Measurements from ENCODE around the gene CATSPER3.

The CATSPER3 gene

DNA sequence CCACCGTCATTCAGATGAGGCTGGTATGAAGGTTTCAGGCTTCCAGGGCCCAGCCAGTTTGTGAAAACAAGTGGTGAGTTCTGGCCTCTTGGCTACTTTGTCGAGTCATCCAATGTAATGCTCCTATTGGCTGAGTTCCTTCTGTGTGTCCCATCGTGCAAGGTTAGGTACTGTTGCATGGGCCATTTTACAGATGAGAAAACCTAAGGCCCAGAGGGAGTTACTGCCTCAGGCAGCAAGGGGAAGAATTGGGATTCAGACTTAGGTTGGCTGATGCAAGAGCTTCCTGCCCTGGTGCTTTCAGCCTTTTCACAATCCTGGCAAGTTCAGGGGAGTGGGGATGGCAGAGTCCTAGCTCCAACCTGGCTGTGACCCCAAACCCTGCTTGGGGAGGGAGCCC is 83.7 kb downstream of the CATSPER3 start:
- no peaks in the 10 kb centered on the region for H3K9me3 ChIP-seq (ENCODE audit: control insufficient read depth in 5 of 5, low read length in 5 of 5)
- H3K36me3 ChIP-seq (ENCODE audit: control insufficient read depth in 5 of 5, insufficient read depth in 5 of 5, low read length in 5 of 5): no peaks in the 10 kb centered on the region
- no peak overlapping the region for H3K27ac ChIP-seq (ENCODE audit: low read depth, low read length)
- peaks cover 0 to 3% (median 0%) of the 10 kb centered on the region in 5 donors for H3K4me1 ChIP-seq (ENCODE audit: control insufficient read depth in 5 of 5, insufficient read depth in 5 of 5, low read length in 5 of 5)
- no peak overlapping the region for H3K4me3 ChIP-seq (ENCODE audit: low read depth in 1 of 5, low read length in 5 of 5)
- H3K9ac ChIP-seq (ENCODE audit: low read length in 5 of 5): no peak overlapping the region
- H3K27me3 ChIP-seq (ENCODE audit: control insufficient read depth in 5 of 5, insufficient read depth in 4 of 5, low read length in 5 of 5): peaks cover 20 to 57% (median 53%) of the 10 kb centered on the region in 5 donors

GRCh38 chr5:135051872-135052271 is 84.2 kb downstream of the CATSPER3 start:
- no peak overlapping the region for H3K4me3 ChIP-seq (ENCODE audit: low read depth in 1 of 5, low read length in 5 of 5)
- H3K9me3 ChIP-seq (ENCODE audit: control insufficient read depth in 5 of 5, low read length in 5 of 5): no peaks in the 10 kb centered on the region
- H3K27me3 ChIP-seq (ENCODE audit: control insufficient read depth in 5 of 5, insufficient read depth in 4 of 5, low read length in 5 of 5): peaks cover 20 to 55% (median 52%) of the 10 kb centered on the region in 5 donors
- H3K36me3 ChIP-seq (ENCODE audit: control insufficient read depth in 5 of 5, insufficient read depth in 5 of 5, low read length in 5 of 5): no peaks in the 10 kb centered on the region
- no peak overlapping the region for H3K27ac ChIP-seq (ENCODE audit: low read depth, low read length)
- H3K4me1 ChIP-seq (ENCODE audit: control insufficient read depth in 5 of 5, insufficient read depth in 5 of 5, low read length in 5 of 5): peaks cover 0 to 3% (median 0%) of the 10 kb centered on the region in 5 donors
- no peak overlapping the region for H3K9ac ChIP-seq (ENCODE audit: low read length in 5 of 5)

DNA sequence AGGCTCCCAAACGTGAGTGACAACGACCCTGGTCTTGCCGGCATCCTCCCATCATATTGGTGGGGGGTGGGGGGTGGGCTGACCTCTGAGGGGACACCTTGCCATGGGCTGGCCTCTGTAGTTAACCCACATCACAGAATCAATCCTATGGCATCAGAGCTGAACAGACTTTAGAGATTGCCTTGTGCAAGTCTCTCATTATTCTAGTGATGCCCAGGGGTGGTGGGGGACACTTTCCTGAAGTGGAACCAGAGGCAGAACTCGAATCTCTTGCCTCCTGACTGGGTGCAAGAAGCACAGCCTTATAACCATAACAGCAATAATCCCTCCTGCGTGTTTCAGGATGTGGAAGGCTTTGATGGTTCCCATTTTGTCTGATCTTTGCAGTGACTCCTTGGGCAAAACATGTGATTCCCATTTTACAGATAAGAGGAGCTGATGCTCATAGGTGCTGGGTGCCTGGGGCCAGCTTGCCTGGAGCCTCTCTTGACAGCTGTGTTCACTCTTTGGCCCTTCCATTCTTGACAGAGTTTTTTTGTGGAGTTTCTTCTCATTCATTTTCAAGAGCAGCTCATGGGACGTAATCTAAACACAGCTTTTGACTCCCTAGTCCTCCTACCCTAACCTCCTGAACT is 84.9 kb downstream of the CATSPER3 start:
- no peak overlapping the region for H3K9ac ChIP-seq (ENCODE audit: low read length in 5 of 5)
- H3K9me3 ChIP-seq (ENCODE audit: control insufficient read depth in 5 of 5, low read length in 5 of 5): no peaks in the 10 kb centered on the region
- H3K27ac ChIP-seq (ENCODE audit: low read depth, low read length): no peak overlapping the region
- H3K36me3 ChIP-seq (ENCODE audit: control insufficient read depth in 5 of 5, insufficient read depth in 5 of 5, low read length in 5 of 5): no peaks in the 10 kb centered on the region
- H3K4me3 ChIP-seq (ENCODE audit: low read depth in 1 of 5, low read length in 5 of 5): no peak overlapping the region
- H3K27me3 ChIP-seq (ENCODE audit: control insufficient read depth in 5 of 5, insufficient read depth in 4 of 5, low read length in 5 of 5): peaks cover 20 to 52% (median 45%) of the 10 kb centered on the region in 5 donors
- no peaks in the 10 kb centered on the region for H3K4me1 ChIP-seq (ENCODE audit: control insufficient read depth in 5 of 5, insufficient read depth in 5 of 5, low read length in 5 of 5)

- Histone ChIP-seq H3K27me3 (ENCODE audit: control insufficient read depth in 5 of 5, insufficient read depth in 4 of 5, low read length in 5 of 5) (peaks cover 17 to 48% (median 39%) of the 10 kb centered on the region in 5 donors), H3K4me3 (ENCODE audit: low read depth in 1 of 5, low read length in 5 of 5) (no peak overlapping the region), H3K9ac (ENCODE audit: low read length in 5 of 5) (no peak overlapping the region), H3K4me1 (ENCODE audit: control insufficient read depth in 5 of 5, insufficient read depth in 5 of 5, low read length in 5 of 5) (no peaks in the 10 kb centered on the region), H3K36me3 (ENCODE audit: control insufficient read depth in 5 of 5, insufficient read depth in 5 of 5, low read length in 5 of 5) (no peaks in the 10 kb centered on the region), H3K27ac (ENCODE audit: low read depth, low read length) (no peak overlapping the region), H3K9me3 (ENCODE audit: control insufficient read depth in 5 of 5, low read length in 5 of 5) (no peaks in the 10 kb centered on the region)
Observed at GRCh38 chr5:135053278-135053677, 85.6 kb downstream of the CATSPER3 start.

GRCh38 chr5:135053989-135054388 is 86.3 kb downstream of the CATSPER3 start:
- H3K36me3 ChIP-seq (ENCODE audit: control insufficient read depth in 5 of 5, insufficient read depth in 5 of 5, low read length in 5 of 5): no peaks in the 10 kb centered on the region
- no peak overlapping the region for H3K9ac ChIP-seq (ENCODE audit: low read length in 5 of 5)
- peaks cover 17 to 46% (median 38%) of the 10 kb centered on the region in 5 donors for H3K27me3 ChIP-seq (ENCODE audit: control insufficient read depth in 5 of 5, insufficient read depth in 4 of 5, low read length in 5 of 5)
- no peaks in the 10 kb centered on the region for H3K4me1 ChIP-seq (ENCODE audit: control insufficient read depth in 5 of 5, insufficient read depth in 5 of 5, low read length in 5 of 5)
- no peak overlapping the region for H3K4me3 ChIP-seq (ENCODE audit: low read depth in 1 of 5, low read length in 5 of 5)
- H3K27ac ChIP-seq (ENCODE audit: low read depth, low read length): no peak overlapping the region
- H3K9me3 ChIP-seq (ENCODE audit: control insufficient read depth in 5 of 5, low read length in 5 of 5): no peaks in the 10 kb centered on the region

GRCh38 chr5:135054546-135054945 is 86.8 kb downstream of the CATSPER3 start:
- Histone ChIP-seq H3K27ac (ENCODE audit: low read depth, low read length) (no peak overlapping the region), H3K36me3 (ENCODE audit: control insufficient read depth in 5 of 5, insufficient read depth in 5 of 5, low read length in 5 of 5) (no peaks in the 10 kb centered on the region), H3K27me3 (ENCODE audit: control insufficient read depth in 5 of 5, insufficient read depth in 4 of 5, low read length in 5 of 5) (peaks cover 16 to 46% (median 38%) of the 10 kb centered on the region in 5 donors), H3K9me3 (ENCODE audit: control insufficient read depth in 5 of 5, low read length in 5 of 5) (no peaks in the 10 kb centered on the region), H3K4me3 (ENCODE audit: low read depth in 1 of 5, low read length in 5 of 5) (no peak overlapping the region), H3K4me1 (ENCODE audit: control insufficient read depth in 5 of 5, insufficient read depth in 5 of 5, low read length in 5 of 5) (no peaks in the 10 kb centered on the region), H3K9ac (ENCODE audit: low read length in 5 of 5) (no peak overlapping the region)

- no peaks in the 10 kb centered on the region for H3K9me3 ChIP-seq (ENCODE audit: control insufficient read depth in 5 of 5, low read length in 5 of 5)
- no peaks in the 10 kb centered on the region for H3K4me1 ChIP-seq (ENCODE audit: control insufficient read depth in 5 of 5, insufficient read depth in 5 of 5, low read length in 5 of 5)
- no peak overlapping the region for H3K9ac ChIP-seq (ENCODE audit: low read length in 5 of 5)
- H3K27ac ChIP-seq (ENCODE audit: low read depth, low read length): no peak overlapping the region
- peaks cover 10 to 42% (median 33%) of the 10 kb centered on the region in 5 donors for H3K27me3 ChIP-seq (ENCODE audit: control insufficient read depth in 5 of 5, insufficient read depth in 4 of 5, low read length in 5 of 5)
- no peaks in the 10 kb centered on the region for H3K36me3 ChIP-seq (ENCODE audit: control insufficient read depth in 5 of 5, insufficient read depth in 5 of 5, low read length in 5 of 5)
- H3K4me3 ChIP-seq (ENCODE audit: low read depth in 1 of 5, low read length in 5 of 5): no peak overlapping the region
Observed at GRCh38 chr5:135055396-135055795, 87.7 kb downstream of the CATSPER3 start.

GRCh38 chr5:135056316-135057030 is 88.8 kb downstream of the CATSPER3 start:
- no peak overlapping the region for H3K27ac ChIP-seq (ENCODE audit: low read depth, low read length)
- peaks cover 5 to 31% (median 25%) of the 10 kb centered on the region in 5 donors for H3K27me3 ChIP-seq (ENCODE audit: control insufficient read depth in 5 of 5, insufficient read depth in 4 of 5, low read length in 5 of 5)
- H3K36me3 ChIP-seq (ENCODE audit: control insufficient read depth in 5 of 5, insufficient read depth in 5 of 5, low read length in 5 of 5): no peaks in the 10 kb centered on the region
- no peaks in the 10 kb centered on the region for H3K4me1 ChIP-seq (ENCODE audit: control insufficient read depth in 5 of 5, insufficient read depth in 5 of 5, low read length in 5 of 5)
- no peak overlapping the region for H3K9ac ChIP-seq (ENCODE audit: low read length in 5 of 5)
- H3K9me3 ChIP-seq (ENCODE audit: control insufficient read depth in 5 of 5, low read length in 5 of 5): no peaks in the 10 kb centered on the region
- no peak overlapping the region for H3K4me3 ChIP-seq (ENCODE audit: low read depth in 1 of 5, low read length in 5 of 5)

GRCh38 chr5:135057233-135057632 is 89.5 kb downstream of the CATSPER3 start:
- Histone ChIP-seq H3K9ac (ENCODE audit: low read length in 5 of 5) (no peak overlapping the region), H3K4me1 (ENCODE audit: control insufficient read depth in 5 of 5, insufficient read depth in 5 of 5, low read length in 5 of 5) (no peaks in the 10 kb centered on the region), H3K27ac (ENCODE audit: low read depth, low read length) (no peak overlapping the region), H3K27me3 (ENCODE audit: control insufficient read depth in 5 of 5, insufficient read depth in 4 of 5, low read length in 5 of 5) (peaks cover 4 to 23% (median 18%) of the 10 kb centered on the region in 5 donors), H3K4me3 (ENCODE audit: low read depth in 1 of 5, low read length in 5 of 5) (no peak overlapping the region), H3K36me3 (ENCODE audit: control insufficient read depth in 5 of 5, insufficient read depth in 5 of 5, low read length in 5 of 5) (no peaks in the 10 kb centered on the region), H3K9me3 (ENCODE audit: control insufficient read depth in 5 of 5, low read length in 5 of 5) (no peaks in the 10 kb centered on the region)

GRCh38 chr5:135058331-135058732 is 90.6 kb downstream of the CATSPER3 start:
- no peak overlapping the region for H3K9ac ChIP-seq (ENCODE audit: low read length in 5 of 5)
- no peak overlapping the region for H3K27ac ChIP-seq (ENCODE audit: low read depth, low read length)
- H3K4me1 ChIP-seq (ENCODE audit: control insufficient read depth in 5 of 5, insufficient read depth in 5 of 5, low read length in 5 of 5): peaks cover 0 to 4% (median 0%) of the 10 kb centered on the region in 5 donors
- peaks cover 2 to 20% (median 17%) of the 10 kb centered on the region in 5 donors for H3K27me3 ChIP-seq (ENCODE audit: control insufficient read depth in 5 of 5, insufficient read depth in 4 of 5, low read length in 5 of 5)
- no peaks in the 10 kb centered on the region for H3K36me3 ChIP-seq (ENCODE audit: control insufficient read depth in 5 of 5, insufficient read depth in 5 of 5, low read length in 5 of 5)
- no peak overlapping the region for H3K4me3 ChIP-seq (ENCODE audit: low read depth in 1 of 5, low read length in 5 of 5)
- H3K9me3 ChIP-seq (ENCODE audit: control insufficient read depth in 5 of 5, low read length in 5 of 5): no peaks in the 10 kb centered on the region

Data from subcutaneous abdominal adipose tissue (tissue), 5 donors.